ENCODE data around the gene CAPZB.

The CAPZB gene

DNA sequence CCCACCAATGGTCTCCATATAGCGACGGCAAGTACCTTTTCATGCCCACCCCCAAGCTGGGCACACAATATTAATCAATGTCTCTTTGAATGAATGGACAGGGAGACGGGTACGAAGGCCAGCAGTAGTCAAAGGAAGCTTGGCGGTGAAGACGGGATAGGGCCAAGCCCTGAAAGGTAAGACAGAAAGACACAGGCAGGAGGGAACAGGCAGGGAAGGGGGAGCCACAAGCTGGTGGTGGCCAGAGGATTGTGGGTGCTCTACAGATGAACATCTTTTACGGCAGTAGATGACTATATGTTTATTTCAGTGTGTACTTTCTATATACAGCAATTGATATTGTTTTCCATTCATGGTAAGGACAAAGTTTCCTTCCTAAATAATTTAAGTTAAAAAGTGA lies 16.3 kb downstream of the CAPZB start:
- peaks cover 72% of the 10 kb centered on the region for H4K20me1 ChIP-seq (ENCODE audit: insufficient read depth, low read length, poor library complexity, severe bottlenecking)
- H3K4me3 ChIP-seq (ENCODE audit: low read length, poor library complexity, severe bottlenecking): peak overlapping the region; percentile 44
- H3K9ac ChIP-seq (ENCODE audit: low read depth, low read length, poor library complexity, severe bottlenecking): no peak overlapping the region
- peaks cover 100% of the 10 kb centered on the region for H3K79me2 ChIP-seq (ENCODE audit: insufficient read depth, low read length)
- H3K4me1 ChIP-seq (ENCODE audit: insufficient read depth, low read length, poor library complexity, severe bottlenecking): peaks cover 51% of the 10 kb centered on the region
- H3K9me3 ChIP-seq (ENCODE audit: insufficient read depth, low read depth, low read length): no peaks in the 10 kb centered on the region
- TF ChIP-seq, protein P1, sequence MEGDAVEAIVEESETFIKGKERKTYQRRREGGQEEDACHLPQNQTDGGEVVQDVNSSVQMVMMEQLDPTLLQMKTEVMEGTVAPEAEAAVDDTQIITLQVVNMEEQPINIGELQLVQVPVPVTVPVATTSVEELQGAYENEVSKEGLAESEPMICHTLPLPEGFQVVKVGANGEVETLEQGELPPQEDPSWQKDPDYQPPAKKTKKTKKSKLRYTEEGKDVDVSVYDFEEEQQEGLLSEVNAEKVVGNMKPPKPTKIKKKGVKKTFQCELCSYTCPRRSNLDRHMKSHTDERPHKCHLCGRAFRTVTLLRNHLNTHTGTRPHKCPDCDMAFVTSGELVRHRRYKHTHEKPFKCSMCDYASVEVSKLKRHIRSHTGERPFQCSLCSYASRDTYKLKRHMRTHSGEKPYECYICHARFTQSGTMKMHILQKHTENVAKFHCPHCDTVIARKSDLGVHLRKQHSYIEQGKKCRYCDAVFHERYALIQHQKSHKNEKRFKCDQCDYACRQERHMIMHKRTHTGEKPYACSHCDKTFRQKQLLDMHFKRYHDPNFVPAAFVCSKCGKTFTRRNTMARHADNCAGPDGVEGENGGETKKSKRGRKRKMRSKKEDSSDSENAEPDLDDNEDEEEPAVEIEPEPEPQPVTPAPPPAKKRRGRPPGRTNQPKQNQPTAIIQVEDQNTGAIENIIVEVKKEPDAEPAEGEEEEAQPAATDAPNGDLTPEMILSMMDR (conservative IDR thresholded peaks at IDR 0.05; ENCODE audit: low read length): no peak
- TF ChIP-seq EZH2phosphoT487 (IDR thresholded peaks at IDR 0.05; ENCODE audit: borderline replicate concordance): no peak
- peak overlapping the region; percentile 74 for H3K4me2 ChIP-seq (ENCODE audit: low read depth, low read length, poor library complexity, severe bottlenecking)
- H3K27me3 ChIP-seq (ENCODE audit: insufficient read depth, low read length, poor library complexity, severe bottlenecking): no peaks in the 10 kb centered on the region
- H3K9me2 ChIP-seq (replicated peaks; ENCODE audit: low read depth, low read length): no peaks in the 10 kb centered on the region
- H3F3A ChIP-seq (ENCODE audit: low read depth): 0 out of 2 replicates have a peak, but pooled peaks cover 2% of the 10 kb centered on the region
- H3K36me3 ChIP-seq (ENCODE audit: insufficient read depth, low read length): peaks cover 25% of the 10 kb centered on the region; the same call in 1 of the 2 replicates
- no peak overlapping the region for H2AFZ ChIP-seq (ENCODE audit: low read length)

DNA sequence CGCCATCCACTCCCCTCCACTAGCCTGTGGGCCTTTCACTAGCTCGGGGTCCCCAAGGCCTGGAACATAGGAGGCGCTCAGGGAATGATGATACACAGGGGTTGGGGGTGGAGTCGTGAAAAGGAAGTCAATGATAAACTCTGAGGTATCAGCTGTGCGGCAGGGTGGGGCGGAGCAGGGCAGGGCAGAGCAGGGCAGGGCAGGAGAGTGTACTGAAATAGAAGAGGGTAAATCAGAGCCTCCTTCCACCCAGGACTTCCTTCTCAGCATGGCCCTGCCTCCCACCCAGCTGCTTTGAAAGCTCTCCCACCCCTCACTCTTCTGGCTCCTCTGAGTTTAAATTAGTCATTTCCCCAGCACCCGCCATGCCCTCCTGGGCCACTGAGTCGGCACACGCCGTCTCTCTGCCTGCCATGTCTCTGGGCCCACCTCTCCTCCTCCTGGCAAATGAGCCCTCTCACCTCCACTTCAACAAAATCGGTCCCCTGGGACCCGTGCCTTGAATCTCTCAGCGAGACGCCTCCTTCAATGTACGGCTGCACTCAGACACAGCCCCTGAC lies 16.9 kb downstream of the CAPZB start:
- Histone ChIP-seq H3K9me2 (replicated peaks; ENCODE audit: low read depth, low read length) (no peaks in the 10 kb centered on the region), H3K4me1 (ENCODE audit: insufficient read depth, low read length, poor library complexity, severe bottlenecking) (peaks cover 54% of the 10 kb centered on the region), H4K20me1 (ENCODE audit: insufficient read depth, low read length, poor library complexity, severe bottlenecking) (peaks cover 77% of the 10 kb centered on the region), H3K36me3 (ENCODE audit: insufficient read depth, low read length) (peaks cover 25% of the 10 kb centered on the region; the same call in 1 of the 2 replicates), H3K4me3 (ENCODE audit: low read length, poor library complexity, severe bottlenecking) (peak overlapping the region; percentile 44), H3F3A (ENCODE audit: low read depth) (0 out of 2 replicates have a peak, but pooled peaks cover 2% of the 10 kb centered on the region), H3K27me3 (ENCODE audit: insufficient read depth, low read length, poor library complexity, severe bottlenecking) (no peaks in the 10 kb centered on the region), H3K9me3 (ENCODE audit: insufficient read depth, low read depth, low read length) (no peaks in the 10 kb centered on the region), H3K9ac (ENCODE audit: low read depth, low read length, poor library complexity, severe bottlenecking) (no peak overlapping the region), H3K79me2 (ENCODE audit: insufficient read depth, low read length) (peaks cover 100% of the 10 kb centered on the region), H3K4me2 (ENCODE audit: low read depth, low read length, poor library complexity, severe bottlenecking) (peak overlapping the region; percentile 74), H2AFZ (ENCODE audit: low read length) (no peak overlapping the region)
- TF ChIP-seq EZH2phosphoT487 (IDR thresholded peaks at IDR 0.05; ENCODE audit: borderline replicate concordance): no peak
- TF ChIP-seq, protein P1 (conservative IDR thresholded peaks at IDR 0.05; ENCODE audit: low read length): no peak

DNA sequence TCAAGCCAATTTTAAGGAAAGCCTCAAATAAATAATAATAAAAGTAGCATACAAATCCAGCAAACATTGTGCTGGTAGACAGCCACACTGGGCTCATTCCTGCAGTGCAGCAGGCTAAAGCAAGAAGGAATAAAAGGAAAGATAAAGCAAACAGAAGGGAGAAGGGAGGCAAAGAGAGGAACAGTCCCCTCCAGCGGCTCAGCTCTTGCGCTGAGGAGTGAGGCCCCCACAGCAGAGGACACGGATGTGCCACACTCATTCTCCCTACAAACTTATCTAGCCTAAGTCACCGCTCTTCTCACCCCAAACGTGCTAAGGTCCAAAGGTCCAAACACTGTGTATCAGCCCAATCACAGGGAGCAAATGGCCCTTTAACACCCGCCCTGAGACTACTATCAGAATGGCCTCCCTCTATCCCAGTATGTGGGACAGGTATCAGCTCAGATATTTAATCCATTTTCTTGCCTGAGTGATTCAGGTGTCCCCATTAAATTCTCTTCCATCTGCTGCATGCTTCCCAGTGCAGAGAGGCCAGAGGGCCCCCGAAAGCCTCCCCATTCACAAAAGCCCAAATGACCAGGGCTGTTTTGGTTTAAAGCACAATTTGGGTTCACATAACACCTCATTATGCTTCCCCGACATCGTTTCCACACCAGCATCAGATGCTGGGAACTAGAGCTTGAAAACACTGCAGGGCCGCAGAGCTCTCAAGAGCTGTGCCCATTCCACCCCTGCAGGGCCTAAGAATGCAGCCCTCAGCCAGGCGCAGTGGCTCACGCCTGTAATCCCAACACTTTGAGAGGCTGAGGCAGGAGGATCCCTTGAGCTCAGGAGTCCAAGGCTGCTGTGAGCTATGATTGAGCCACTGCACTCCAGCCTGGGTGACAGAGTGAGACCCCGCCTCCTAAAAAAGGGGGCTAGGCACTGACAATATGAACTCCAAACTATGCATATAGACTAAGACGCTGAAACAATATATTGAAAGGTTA lies 17.8 kb downstream of the CAPZB start:
- no peak overlapping the region for H2AFZ ChIP-seq (ENCODE audit: low read length)
- peaks cover 19% of the 10 kb centered on the region; the same call in 1 of the 2 replicates for H3K36me3 ChIP-seq (ENCODE audit: insufficient read depth, low read length)
- no peaks in the 10 kb centered on the region for H3K9me3 ChIP-seq (ENCODE audit: insufficient read depth, low read depth, low read length)
- peaks cover 87% of the 10 kb centered on the region for H4K20me1 ChIP-seq (ENCODE audit: insufficient read depth, low read length, poor library complexity, severe bottlenecking)
- no peak overlapping the region for H3K9ac ChIP-seq (ENCODE audit: low read depth, low read length, poor library complexity, severe bottlenecking)
- peaks cover 63% of the 10 kb centered on the region for H3K4me1 ChIP-seq (ENCODE audit: insufficient read depth, low read length, poor library complexity, severe bottlenecking)
- H3K27me3 ChIP-seq (ENCODE audit: insufficient read depth, low read length, poor library complexity, severe bottlenecking): no peaks in the 10 kb centered on the region
- no peak for TF ChIP-seq EZH2phosphoT487 (IDR thresholded peaks at IDR 0.05; ENCODE audit: borderline replicate concordance)
- TF ChIP-seq, protein P1 (conservative IDR thresholded peaks at IDR 0.05; ENCODE audit: low read length): no peak
- H3K79me2 ChIP-seq (ENCODE audit: insufficient read depth, low read length): peaks cover 100% of the 10 kb centered on the region
- no peak overlapping the region for H3K4me2 ChIP-seq (ENCODE audit: low read depth, low read length, poor library complexity, severe bottlenecking)
- H3K4me3 ChIP-seq (ENCODE audit: low read length, poor library complexity, severe bottlenecking): no peak overlapping the region
- 0 out of 2 replicates have a peak, but pooled peaks cover 2% of the 10 kb centered on the region for H3F3A ChIP-seq (ENCODE audit: low read depth)
- no peaks in the 10 kb centered on the region for H3K9me2 ChIP-seq (replicated peaks; ENCODE audit: low read depth, low read length)

Data from Loucy (cell line).